HG03095 (cell line): Measurements from ENCODE around the gene PRR19.

Experiments used
- ATAC-seq: cut with Tn5 transposase; IDR thresholded peaks from one replicate; pipeline ENCODE4 v1.9.1; 2021; ENCODE audit warnings: moderate library complexity; ENCODE audit not compliant: unreplicated experiment

Gene PRR19

GRCh38 chr19:42282819-42283187 is 19.1 kb upstream of the PRR19 start:
- no peak for ATAC-seq

GRCh38 chr19:42283188-42284065 is 18.5 kb upstream of the PRR19 start:
- ATAC-seq: peak; percentile 41

- peak; percentile 20 for ATAC-seq
These were observed 17.8 kb upstream of the PRR19 start for GRCh38 chr19:42284066-42284501.

GRCh38 chr19:42284591-42285341 is 17.2 kb upstream of the PRR19 start:
- ATAC-seq: no peak

- ATAC-seq: no peak
These were observed 16.4 kb upstream of the PRR19 start for GRCh38 chr19:42285541-42285941.

GRCh38 chr19:42285988-42286348 is 16.0 kb upstream of the PRR19 start:
- no peak for ATAC-seq

GRCh38 chr19:42286349-42287016 is 15.4 kb upstream of the PRR19 start:
- ATAC-seq: no peak

- no peak for ATAC-seq
These were observed 14.7 kb upstream of the PRR19 start for GRCh38 chr19:42287017-42287826.

GRCh38 chr19:42287827-42288107 is 14.2 kb upstream of the PRR19 start:
- ATAC-seq: no peak

GRCh38 chr19:42288387-42288786 is 13.5 kb upstream of the PRR19 start:
- ATAC-seq: no peak

GRCh38 chr19:42288881-42289555 is 12.9 kb upstream of the PRR19 start:
- ATAC-seq: no peak

GRCh38 chr19:42289556-42290041 is 12.3 kb upstream of the PRR19 start:
- no peak for ATAC-seq

GRCh38 chr19:42290136-42290522 is 11.8 kb upstream of the PRR19 start:
- ATAC-seq: no peak

GRCh38 chr19:42290523-42291434 is 11.2 kb upstream of the PRR19 start:
- no peak for ATAC-seq

GRCh38 chr19:42291435-42291810 is 10.5 kb upstream of the PRR19 start:
- no peak for ATAC-seq

- no peak for ATAC-seq
These were observed 9.6 kb upstream of the PRR19 start for GRCh38 chr19:42292042-42292960.

- ATAC-seq: no peak
These were observed 9.0 kb upstream of the PRR19 start for GRCh38 chr19:42292963-42293362.

- no peak for ATAC-seq
These were observed 8.4 kb upstream of the PRR19 start for GRCh38 chr19:42293540-42293939.
